Esophagus squamous epithelium (tissue), 5 donors: ENCODE measurements around the gene DYNLRB2. TPM values are rescaled to one million over a fixed set of nuclear protein-coding genes. Genes with fewer than 3 reads are reported as not detected.

ENCODE experiments used
- DNase-seq: peaks from one replicate; lab custom pipeline; 2025; lab: John Stamatoyannopoulos, UW
- H3K27ac ChIP-seq, 4 donors: fragments of 200-600 bp; sonication (generic); one replicate each; pipeline ENCODE4 v1.5.1; 2016 to 2019; ENCODE audit warnings: mild to moderate bottlenecking in 1 of 4
- H3K27me3 ChIP-seq, 4 donors: fragments of 200-600 bp; sonication (generic); 1 replicate in 3 of 4; 2 replicates in 1 of 4; pipeline versions ENCODE4 v1.5.1 to v1.6.0; 2017 to 2021; ENCODE audit warnings: antibody characterized with exemption in 1 of 4
- H3K36me3 ChIP-seq, 3 donors: fragments of 200-600 bp; sonication (generic); one replicate each; pipeline ENCODE4 v1.5.1; 2016 to 2019
- H3K4me1 ChIP-seq, 3 donors: fragments of 200-600 bp; sonication (generic); one replicate each; pipeline ENCODE4 v1.5.1; 2017 to 2019
- H3K4me3 ChIP-seq, 4 donors: fragments of 200-600 bp; sonication (generic); 1 replicate in 3 of 4; 2 replicates in 1 of 4; pipeline ENCODE4 v1.5.1; 2016 to 2019; ENCODE audit warnings: mild to moderate bottlenecking in 2 of 4, moderate library complexity in 1 of 4
- H3K9me3 ChIP-seq, 3 donors: fragments of 200-600 bp; sonication (generic); one replicate each; pipeline ENCODE4 v1.5.1; 2016 to 2019
- POLR2A ChIP-seq, 4 donors: fragments of 450-650 bp; IDR thresholded peaks; one replicate each; pipeline ENCODE4 v1.6.1; 2017; ENCODE audit warnings: antibody characterized with exemption in 4 of 4, mild to moderate bottlenecking in 4 of 4, moderate library complexity in 3 of 4
- WGBS, 2 donors: methylation state at CpG; one replicate each; pipeline ENCODE4 v1.1.5; 2018; 5-methylcytosine and 5-hydroxymethylcytosine counted together
- intact Hi-C: fragments of 100-400 bp; cut with DNase I; formaldehyde crosslinking; loops from one replicate; pipeline ENCODE4 v1.15.0; 2022
- total RNA-seq, 4 donors: library from RNA; depleted of rRNA; stranded (reverse); fragments of >200 nt; gene quantifications; one replicate each; pipeline ENCODE4 v1.1.0, GENCODE V29; 2016
- TF ChIP-seq, protein P1 (sequence below), 6 experiments: fragments of 450-650 bp in 4 of 6; fragments of 200-600 bp in 2 of 6; sonication (generic) in 2 of 6; IDR thresholded peaks; one replicate each; pipeline ENCODE4 v1.5.1; 2016 to 2019; ENCODE audit warnings: antibody characterized with exemption in 6 of 6, mild to moderate bottlenecking in 4 of 6, moderate library complexity in 4 of 6
- donor health status: DM: yes; HTN: yes; CAD: no.

DYNLRB2 gene
- total RNA-seq, 4 donors from 2014 or later = 2.3 TPM; not detected in 3

- no peak overlapping the region for H3K27ac ChIP-seq
- DNase-seq = no peak
Measured at GRCh38 chr16:80527297-80527696, 13.5 kb upstream of the DYNLRB2 start.

DNA sequence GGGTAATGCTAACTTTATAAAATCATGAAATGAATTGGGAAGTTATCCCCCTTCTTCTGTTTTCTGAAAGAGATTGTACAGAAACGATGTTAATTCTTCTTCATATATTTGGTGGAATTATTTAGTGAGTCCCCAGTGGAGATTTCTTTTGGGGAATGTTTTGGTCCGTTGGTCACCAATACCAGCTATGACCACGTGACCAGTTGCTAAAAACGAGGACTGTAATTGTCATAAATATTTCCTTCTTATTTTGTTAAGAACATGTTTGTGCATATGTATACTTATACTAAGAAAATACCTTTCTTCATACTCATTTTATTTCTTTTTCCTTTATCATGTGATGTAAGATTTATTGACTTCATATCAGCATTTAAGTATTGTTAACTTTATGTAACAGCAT lies 10.3 kb upstream of the DYNLRB2 start:
- Histone ChIP-seq H3K4me1 (peaks cover 0 to 9% (median 0%) of the 10 kb centered on the region in 3 donors), H3K9me3 (no peaks in the 10 kb centered on the region), H3K36me3 (no peaks in the 10 kb centered on the region), H3K27ac (no peak overlapping the region), H3K27me3 (peaks cover 0 to 28% (median 0%) of the 10 kb centered on the region in 4 donors), H3K4me3 (no peak overlapping the region)
- no peak for TF ChIP-seq POLR2A (IDR thresholded peaks at IDR 0.05)
- TF ChIP-seq, protein P1, sequence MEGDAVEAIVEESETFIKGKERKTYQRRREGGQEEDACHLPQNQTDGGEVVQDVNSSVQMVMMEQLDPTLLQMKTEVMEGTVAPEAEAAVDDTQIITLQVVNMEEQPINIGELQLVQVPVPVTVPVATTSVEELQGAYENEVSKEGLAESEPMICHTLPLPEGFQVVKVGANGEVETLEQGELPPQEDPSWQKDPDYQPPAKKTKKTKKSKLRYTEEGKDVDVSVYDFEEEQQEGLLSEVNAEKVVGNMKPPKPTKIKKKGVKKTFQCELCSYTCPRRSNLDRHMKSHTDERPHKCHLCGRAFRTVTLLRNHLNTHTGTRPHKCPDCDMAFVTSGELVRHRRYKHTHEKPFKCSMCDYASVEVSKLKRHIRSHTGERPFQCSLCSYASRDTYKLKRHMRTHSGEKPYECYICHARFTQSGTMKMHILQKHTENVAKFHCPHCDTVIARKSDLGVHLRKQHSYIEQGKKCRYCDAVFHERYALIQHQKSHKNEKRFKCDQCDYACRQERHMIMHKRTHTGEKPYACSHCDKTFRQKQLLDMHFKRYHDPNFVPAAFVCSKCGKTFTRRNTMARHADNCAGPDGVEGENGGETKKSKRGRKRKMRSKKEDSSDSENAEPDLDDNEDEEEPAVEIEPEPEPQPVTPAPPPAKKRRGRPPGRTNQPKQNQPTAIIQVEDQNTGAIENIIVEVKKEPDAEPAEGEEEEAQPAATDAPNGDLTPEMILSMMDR (IDR thresholded peaks at IDR 0.05) = no peak
- 70 to 73% methylated on average over 4 of the region's 4 CpGs for WGBS, 2 donors
- intact Hi-C loops = no loop called here
- no peak for DNase-seq

More at GRCh38 chr16:80527297-80527696, 13.5 kb upstream of the DYNLRB2 start:
- Histone ChIP-seq H3K4me1 (peaks cover 0 to 9% (median 0%) of the 10 kb centered on the region in 3 donors), H3K27me3 (no peaks in the 10 kb centered on the region), H3K9me3 (no peaks in the 10 kb centered on the region), H3K36me3 (no peaks in the 10 kb centered on the region), H3K4me3 (no peak overlapping the region)
- no peak for TF ChIP-seq POLR2A (IDR thresholded peaks at IDR 0.05)
- TF ChIP-seq, protein P1 (IDR thresholded peaks at IDR 0.05) = peak in 5 of 6 experiments; percentile 34 to 72 (median 42)
- WGBS, 2 donors = 46% methylated on average over 5 of the region's 5 CpGs
- intact Hi-C loops = loop anchor here (10.0 kb wide), 1 partner anchor 288 kb away; no protein-coding TSS in a partner anchor

DNA sequence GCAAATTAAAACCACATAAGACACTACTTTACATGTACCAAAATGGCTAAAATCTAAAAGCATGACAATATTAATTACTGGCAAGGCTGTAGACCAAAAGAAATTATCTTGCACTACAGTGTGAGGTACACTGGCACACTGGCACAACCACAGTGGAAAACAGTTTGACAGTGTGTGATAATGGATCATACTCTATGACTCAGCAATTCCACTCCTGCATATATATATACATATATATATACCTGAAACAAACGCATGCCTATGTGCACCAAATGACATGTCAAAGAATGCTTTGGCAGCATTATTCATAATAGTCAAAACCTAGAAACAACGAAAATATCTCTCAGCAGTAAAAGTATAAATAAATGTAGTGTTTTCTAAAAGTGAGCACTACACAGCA lies 4.6 kb upstream of the DYNLRB2 start:
- H3K27me3 ChIP-seq = peaks cover 0 to 42% (median 0%) of the 10 kb centered on the region in 4 donors
- intact Hi-C loops = no loop called here
- H3K36me3 ChIP-seq = no peaks in the 10 kb centered on the region
- H3K4me3 ChIP-seq = no peak overlapping the region
- no peak overlapping the region for H3K27ac ChIP-seq
- DNase-seq = no peak
- no peaks in the 10 kb centered on the region for H3K9me3 ChIP-seq
- 32 to 46% methylated on average over 2 of the region's 2 CpGs for WGBS, 2 donors
- TF ChIP-seq, protein P1 (IDR thresholded peaks at IDR 0.05) = no peak
- TF ChIP-seq POLR2A (IDR thresholded peaks at IDR 0.05) = no peak
- peaks cover 0 to 11% (median 0%) of the 10 kb centered on the region in 3 donors for H3K4me1 ChIP-seq

GRCh38 chr16:80541306-80541694 lies 507 bp downstream of the DYNLRB2 start:
- no peak for TF ChIP-seq POLR2A (IDR thresholded peaks at IDR 0.05)
- TF ChIP-seq, protein P1 (IDR thresholded peaks at IDR 0.05) = no peak
- Histone ChIP-seq H3K4me1 (peaks cover 0 to 14% (median 0%) of the 10 kb centered on the region in 3 donors), H3K4me3 (peak overlapping the region; percentile 56 to 70 (median 66)), H3K36me3 (no peaks in the 10 kb centered on the region), H3K27me3 (peaks cover 0 to 14% (median 0%) of the 10 kb centered on the region in 4 donors), H3K9me3 (no peaks in the 10 kb centered on the region), H3K27ac (peak overlapping the region in 3 of 4 donors; percentile 76 to 80 (median 77))
- intact Hi-C loops = no loop called here
- 14 to 17% methylated on average over 6 of the region's 6 CpGs for WGBS, 2 donors
- no peak for DNase-seq

DNA sequence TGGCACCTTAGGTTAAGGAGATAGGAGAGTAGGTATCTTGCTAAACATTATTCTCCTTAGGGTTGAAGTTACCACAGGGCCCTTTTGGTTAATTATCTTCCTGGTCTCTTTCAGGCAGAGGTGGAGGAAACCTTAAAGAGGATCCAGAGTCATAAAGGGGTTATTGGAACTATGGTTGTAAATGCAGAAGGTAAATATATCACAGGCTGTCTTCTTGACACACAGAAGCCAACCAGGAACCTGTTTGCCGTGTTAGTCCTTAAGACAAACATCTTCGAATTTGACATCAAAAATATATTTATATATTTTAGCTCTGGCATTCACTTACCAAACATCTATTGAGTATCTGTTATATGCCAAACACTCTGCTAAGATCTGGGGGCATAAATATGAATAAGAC lies 2.4 kb downstream of the DYNLRB2 start:
- H3K27me3 ChIP-seq = peaks cover 0 to 6% (median 0%) of the 10 kb centered on the region in 4 donors
- H3K4me1 ChIP-seq = peaks cover 0 to 14% (median 0%) of the 10 kb centered on the region in 3 donors
- no peak overlapping the region for H3K4me3 ChIP-seq
- no peak for DNase-seq
- WGBS, 2 donors = 70 to 80% methylated on average over 2 of the region's 2 CpGs
- no peaks in the 10 kb centered on the region for H3K9me3 ChIP-seq
- intact Hi-C loops = no loop called here
- no peak overlapping the region for H3K27ac ChIP-seq
- H3K36me3 ChIP-seq = no peaks in the 10 kb centered on the region
- TF ChIP-seq POLR2A (IDR thresholded peaks at IDR 0.05) = no peak
- TF ChIP-seq, protein P1 (IDR thresholded peaks at IDR 0.05) = no peak
